SU-DHL-6 (cell line): ENCODE measurements around the gene TBC1D22A.

Source experiments
- EZH2phosphoT487 ChIP-seq: fragments of 200-600 bp; sonication (generic), shearing (Covaris generic); conservative IDR thresholded peaks from 2 replicates; pipeline ENCODE4 v1.6.1; 2018; ENCODE audit warnings: mild to moderate bottlenecking, antibody characterized with exemption, low read length, moderate library complexity, mixed read lengths
- TF ChIP-seq, protein P1 (sequence below): fragments of 200-600 bp; sonication (generic); IDR thresholded peaks from one replicate; pipeline ENCODE4 v1.5.1; 2017; ENCODE audit warnings: antibody characterized with exemption, mild to moderate bottlenecking, low read length, moderate library complexity; ENCODE audit not compliant: insufficient read depth, poor library complexity, severe bottlenecking

DNA sequence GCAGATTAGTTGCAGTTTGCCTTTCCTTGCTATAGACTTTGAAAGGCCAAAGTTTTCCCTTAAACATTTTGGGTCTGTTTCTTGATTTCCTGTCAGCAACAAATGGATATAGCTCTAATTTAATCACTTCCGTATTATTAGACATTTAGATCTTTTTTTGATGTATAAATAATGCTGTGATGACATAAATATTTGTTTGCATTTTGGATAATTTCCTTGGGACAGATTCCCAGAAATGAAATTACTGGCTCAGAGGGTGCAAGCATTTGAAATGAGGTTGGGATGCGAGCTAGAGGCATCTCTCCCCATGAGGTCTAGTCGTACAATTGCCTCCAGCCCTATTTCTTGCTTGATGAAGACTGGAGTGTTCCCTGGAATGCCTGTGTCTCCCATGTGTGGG, 94.2 kb downstream of the TBC1D22A start:
- TF ChIP-seq, protein P1, sequence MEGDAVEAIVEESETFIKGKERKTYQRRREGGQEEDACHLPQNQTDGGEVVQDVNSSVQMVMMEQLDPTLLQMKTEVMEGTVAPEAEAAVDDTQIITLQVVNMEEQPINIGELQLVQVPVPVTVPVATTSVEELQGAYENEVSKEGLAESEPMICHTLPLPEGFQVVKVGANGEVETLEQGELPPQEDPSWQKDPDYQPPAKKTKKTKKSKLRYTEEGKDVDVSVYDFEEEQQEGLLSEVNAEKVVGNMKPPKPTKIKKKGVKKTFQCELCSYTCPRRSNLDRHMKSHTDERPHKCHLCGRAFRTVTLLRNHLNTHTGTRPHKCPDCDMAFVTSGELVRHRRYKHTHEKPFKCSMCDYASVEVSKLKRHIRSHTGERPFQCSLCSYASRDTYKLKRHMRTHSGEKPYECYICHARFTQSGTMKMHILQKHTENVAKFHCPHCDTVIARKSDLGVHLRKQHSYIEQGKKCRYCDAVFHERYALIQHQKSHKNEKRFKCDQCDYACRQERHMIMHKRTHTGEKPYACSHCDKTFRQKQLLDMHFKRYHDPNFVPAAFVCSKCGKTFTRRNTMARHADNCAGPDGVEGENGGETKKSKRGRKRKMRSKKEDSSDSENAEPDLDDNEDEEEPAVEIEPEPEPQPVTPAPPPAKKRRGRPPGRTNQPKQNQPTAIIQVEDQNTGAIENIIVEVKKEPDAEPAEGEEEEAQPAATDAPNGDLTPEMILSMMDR, result no peak
- no peak for TF ChIP-seq EZH2phosphoT487
